ENCODE data around the gene PPP6R3.
"Not testable (repeated sequence)": the region's sequence is repeated elsewhere in the genome, so short reads cannot be mapped to it uniquely, and the experiment has no call there.

PPP6R3 gene

DNA sequence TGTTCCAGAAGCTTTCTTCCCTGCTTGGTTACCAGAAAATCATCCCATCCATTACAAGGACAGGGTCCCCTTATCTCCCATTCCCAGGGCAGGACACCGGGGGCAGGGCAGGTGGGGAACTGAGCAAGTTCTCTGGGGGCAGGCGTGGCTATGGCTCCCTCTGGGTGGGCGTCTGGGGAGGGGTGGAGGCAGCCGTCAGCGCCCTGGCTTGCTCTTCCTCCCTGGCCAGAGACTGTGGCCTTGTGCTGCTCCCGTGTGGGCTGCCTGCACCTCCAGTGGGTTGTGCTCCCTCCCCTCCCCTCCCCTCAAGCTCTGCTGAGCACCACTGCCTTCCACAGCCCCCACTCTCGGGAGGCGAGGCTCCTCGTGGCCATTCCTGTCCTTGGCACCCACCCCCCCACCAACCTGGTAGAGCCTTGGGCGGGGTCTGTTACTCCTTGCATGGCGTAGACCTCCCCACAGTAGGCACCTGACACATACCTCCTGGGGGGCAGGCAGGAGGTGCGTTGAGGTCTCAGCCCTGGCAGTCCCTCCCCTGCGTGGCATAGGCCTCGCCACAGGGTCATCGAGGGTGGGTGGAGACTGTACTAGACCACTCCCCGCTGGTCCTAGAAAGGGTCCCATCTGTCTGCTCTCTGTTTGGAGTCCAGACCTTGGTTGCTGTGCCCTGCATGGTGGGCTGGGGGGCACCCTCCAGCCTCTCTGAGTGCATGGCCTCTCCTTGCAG lies 24.2 kb upstream of the PPP6R3 start:
- no peak for DNase-seq

GRCh38 chr11:68436985-68437926 lies 23.3 kb upstream of the PPP6R3 start:
- DNase-seq: no peak

DNA sequence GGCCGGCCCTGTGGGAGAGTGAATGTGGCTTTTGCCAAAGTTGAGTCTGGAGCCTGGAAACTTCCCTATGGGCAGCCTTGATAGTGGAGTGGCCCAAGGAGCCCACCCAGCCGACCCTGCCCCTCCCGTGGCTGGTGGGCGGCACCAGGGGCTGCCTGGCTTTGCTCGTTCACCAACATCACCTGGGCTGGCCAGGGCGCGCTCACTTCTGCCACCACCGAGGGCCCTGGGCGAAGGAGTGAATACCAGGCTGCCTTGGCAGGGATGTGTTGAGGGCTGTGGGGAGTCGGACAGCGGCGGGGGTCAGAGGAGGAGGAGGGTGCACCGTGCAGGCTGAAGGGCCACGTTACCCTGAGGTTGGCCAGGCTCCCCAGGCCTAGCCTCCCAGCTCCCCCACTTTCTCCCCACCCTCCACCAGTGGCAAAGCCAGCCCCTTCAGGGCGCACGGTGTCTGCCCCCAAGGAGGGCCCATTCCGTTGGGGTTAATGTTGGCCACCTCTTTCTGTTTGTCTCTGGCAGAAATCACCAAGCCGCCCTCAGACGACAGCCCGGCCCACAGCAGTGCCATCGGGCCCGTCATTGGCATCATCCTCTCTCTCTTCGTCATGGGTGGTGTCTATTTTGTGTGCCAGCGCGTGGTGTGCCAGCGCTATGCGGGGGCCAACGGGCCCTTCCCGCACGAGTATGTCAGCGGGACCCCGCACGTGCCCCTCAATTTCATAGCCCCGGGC lies 22.5 kb upstream of the PPP6R3 start:
- DNase-seq: no peak

DNA sequence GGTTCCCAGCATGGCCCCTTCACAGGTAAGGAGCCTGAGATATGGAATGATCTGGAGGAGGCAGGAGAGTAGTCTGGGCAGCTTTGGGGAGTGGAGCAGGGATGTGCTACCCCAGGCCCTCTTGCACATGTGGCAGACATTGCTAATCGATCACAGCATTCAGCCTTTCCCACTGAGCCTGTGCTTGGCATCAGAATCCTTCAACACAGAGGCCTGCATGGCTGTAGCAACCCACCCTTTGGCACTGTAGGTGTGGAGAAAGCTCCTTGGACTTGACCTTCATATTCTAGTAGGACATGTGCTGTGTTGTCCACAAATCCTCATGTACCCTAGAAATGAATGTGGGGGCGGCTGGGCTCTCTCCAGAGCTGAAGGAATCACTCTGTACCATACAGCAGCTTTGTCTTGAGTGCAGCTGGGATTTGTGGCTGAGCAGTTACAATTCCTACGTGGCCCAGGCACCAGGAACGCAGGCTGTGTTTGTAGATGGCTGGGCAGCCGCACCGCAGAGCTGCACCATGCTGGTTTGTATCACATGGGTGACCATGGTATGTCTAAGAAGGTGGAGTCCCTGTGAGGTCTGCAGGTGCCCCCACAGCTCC lies 21.8 kb upstream of the PPP6R3 start:
- no peak for DNase-seq

- DNase-seq: no peak
Measured at GRCh38 chr11:68439355-68440065, 21.0 kb upstream of the PPP6R3 start.

DNA sequence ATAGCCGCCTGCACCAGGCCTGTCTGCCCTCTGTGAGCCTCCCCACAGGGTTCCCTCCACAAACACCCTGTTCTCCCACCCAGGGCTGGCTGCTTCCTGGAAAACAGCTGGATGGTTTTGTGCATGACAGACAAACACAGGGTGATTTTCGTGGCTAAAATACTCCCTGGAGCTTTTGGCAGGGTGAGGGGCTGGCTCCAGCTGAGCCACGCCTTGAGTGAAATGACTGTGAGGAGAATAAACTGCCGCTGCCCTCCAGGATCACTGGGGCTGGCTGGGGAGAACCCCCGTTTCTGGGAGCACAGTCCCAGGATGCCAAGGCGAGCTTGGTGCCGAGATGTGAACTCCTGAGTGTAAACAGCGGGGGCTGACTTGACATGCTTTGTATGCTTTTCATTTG lies 20.3 kb upstream of the PPP6R3 start:
- no peak for DNase-seq

GRCh38 chr11:68441466-68442230 lies 18.9 kb upstream of the PPP6R3 start:
- DNase-seq: no peak

GRCh38 chr11:68442433-68442832 lies 18.1 kb upstream of the PPP6R3 start:
- DNase-seq: no peak

DNA sequence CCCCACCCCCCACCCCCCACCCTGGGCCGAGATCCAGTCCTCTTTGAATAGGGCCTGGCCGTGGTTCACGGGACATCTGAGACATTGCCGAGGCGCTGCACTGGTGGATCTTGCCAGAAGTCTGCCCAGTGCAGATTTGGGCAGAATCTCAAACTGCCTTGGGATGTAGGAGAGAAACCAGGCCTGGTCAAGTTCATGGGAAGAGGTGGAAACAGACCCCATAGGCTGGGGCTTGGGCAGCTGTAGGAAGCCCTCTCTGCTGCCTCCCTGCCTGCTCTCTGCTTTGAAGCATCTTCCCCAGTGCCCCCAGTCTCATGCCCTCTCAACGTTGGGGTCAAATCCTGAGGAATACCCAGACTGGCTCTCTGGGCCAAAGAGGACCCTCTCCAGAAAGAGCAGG lies 16.0 kb upstream of the PPP6R3 start:
- no peak for DNase-seq

DNA sequence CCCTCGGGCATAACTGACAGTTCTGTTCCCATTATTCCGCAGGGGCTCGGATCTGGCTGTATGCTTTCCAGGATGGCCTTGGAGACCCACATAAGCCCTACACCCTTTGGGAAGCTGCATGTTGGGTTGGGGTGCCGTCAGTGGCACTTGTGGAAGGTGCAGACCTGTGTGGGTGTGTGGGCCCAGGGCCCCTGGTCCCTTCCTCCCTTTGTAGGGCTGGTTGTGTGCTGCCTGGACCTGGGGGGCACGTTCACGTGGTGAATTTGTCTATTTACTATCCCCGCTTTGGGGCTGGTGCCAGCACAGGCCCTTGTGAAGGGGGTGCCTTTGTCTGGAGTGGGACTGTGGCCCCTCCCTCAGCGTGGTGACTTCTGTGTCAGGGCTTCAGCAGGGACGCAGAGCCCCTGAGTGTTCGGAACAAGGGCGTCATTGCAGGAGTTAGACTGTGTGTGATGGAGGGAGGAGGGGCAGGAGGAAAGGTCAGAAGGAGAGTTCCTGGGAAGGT lies 15.0 kb upstream of the PPP6R3 start:
- DNase-seq: no peak

- DNase-seq: no peak
Measured at GRCh38 chr11:68446046-68446725, 14.4 kb upstream of the PPP6R3 start.

DNA sequence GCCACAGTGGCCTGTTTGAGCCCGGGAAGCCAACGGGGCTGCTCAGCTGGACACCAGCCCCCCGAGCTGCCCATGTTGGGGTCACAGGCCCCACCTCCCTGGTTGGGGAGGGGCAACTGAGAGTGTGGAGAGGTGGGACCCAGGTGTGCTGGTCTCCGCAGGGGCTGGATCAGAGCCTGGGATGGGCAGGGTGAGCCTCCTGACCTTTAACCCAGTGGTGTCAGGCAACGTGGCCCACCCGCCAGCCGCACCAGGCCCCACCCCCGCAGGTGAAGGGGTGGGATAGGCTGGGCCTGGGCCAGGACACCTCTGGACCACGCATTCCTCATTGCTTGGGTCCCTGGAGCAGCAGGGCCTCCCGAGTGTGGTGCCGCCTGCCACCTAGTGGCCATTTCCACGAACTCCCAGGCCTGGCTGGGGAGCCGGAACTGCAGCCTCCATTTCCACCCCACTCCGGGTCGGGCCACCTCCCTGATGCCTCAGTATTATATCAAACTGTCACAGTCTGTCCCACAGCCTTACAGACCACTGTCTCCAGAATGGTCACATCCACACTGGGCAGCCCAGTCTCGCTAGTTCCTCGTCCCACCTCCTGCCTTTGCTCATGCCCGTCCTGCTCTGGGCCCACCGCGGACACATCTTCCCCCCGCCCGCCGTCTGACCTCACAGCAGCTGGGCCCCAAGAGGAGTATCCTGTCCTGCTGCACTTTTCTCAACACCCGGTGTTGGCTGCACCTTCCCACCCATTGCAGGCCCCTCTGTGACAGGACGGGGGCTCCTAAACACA lies 13.3 kb upstream of the PPP6R3 start:
- DNase-seq: peak; percentile 68

DNA sequence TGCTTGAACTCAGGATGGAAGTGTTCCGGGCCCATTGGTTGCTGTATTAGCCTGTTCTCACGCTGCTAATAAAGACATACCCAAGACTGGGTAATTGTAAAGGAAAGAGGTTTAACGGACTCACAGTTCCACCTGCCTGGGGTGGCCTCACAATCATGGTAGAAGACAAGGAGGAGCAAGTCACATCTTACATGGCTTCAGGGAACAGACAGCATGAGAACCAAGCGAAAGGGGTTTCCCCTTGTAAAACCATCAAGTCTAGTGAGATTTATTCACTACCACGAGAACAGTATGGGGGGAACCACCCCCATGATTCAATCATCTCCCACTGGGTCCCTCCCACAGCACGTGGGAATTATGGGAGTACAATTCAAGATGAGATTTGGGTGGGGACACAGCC lies 12.6 kb upstream of the PPP6R3 start:
- not testable (repeated sequence) for DNase-seq

DNA sequence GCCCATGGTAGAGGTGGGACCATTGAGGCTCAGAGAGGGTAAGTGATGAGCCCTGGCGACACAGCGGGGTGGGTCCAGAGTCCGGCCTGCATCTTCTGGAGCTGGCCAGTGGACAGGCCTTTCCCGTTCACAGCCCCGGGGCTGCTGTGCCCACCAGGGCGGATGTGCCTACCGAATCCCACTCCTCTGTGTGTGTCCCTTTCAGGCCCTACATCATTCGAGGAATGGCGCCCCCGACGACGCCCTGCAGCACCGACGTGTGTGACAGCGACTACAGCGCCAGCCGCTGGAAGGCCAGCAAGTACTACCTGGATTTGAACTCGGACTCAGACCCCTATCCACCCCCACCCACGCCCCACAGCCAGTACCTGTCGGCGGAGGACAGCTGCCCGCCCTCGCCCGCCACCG lies 11.9 kb upstream of the PPP6R3 start:
- DNase-seq: no peak

GRCh38 chr11:68449951-68450350 lies 10.6 kb upstream of the PPP6R3 start:
- no peak for DNase-seq

DNA sequence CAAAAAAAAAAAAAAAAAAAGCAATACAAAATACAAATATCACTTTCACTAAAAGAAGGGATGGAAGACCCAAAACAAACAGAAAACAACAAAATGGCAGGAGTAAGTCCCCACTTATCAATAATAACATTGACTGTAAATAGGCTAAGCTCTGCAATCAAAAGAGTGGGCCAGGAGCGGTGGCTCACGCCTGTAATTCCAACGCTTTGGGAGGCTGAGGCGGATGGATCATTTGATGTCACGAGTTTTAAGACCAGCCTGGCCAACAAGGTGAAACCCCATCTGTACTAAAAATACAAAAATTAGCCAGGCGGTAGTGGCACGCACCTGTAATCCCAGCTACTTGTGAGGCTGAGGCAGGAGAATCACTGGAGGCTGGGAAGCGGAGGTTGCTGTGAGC lies 9.8 kb upstream of the PPP6R3 start:
- DNase-seq: no peak

- no peak for DNase-seq
Measured at GRCh38 chr11:68454767-68455166, 5.8 kb upstream of the PPP6R3 start.

- no peak for DNase-seq
Measured at GRCh38 chr11:68455485-68455884, 5.1 kb upstream of the PPP6R3 start.

GRCh38 chr11:68457216-68457897 lies 3.2 kb upstream of the PPP6R3 start:
- no peak for DNase-seq

Data from T-helper 9 cell (primary cell).